Smooth muscle cell (in vitro differentiated cells): ENCODE results near the gene C3orf20. TPM values are rescaled to one million over a fixed set of nuclear protein-coding genes. Genes with fewer than 3 reads are reported as not detected.

Experiments
- DNase-seq: peaks from one replicate; lab custom pipeline; 2025; ENCODE audit not compliant: unreplicated experiment; lab: John Stamatoyannopoulos, UW
- H2AFZ ChIP-seq: fragments of 200-600 bp; sonication (generic); 2 replicates; pipeline ENCODE4 v1.6.0; 2016; ENCODE audit warnings: antibody characterized with exemption, low read depth, mild to moderate bottlenecking
- H3F3A ChIP-seq: fragments of 200-600 bp; sonication (generic); 2 replicates; pipeline ENCODE4 v1.6.0; 2017; ENCODE audit warnings: antibody characterized with exemption, low read depth
- H3K27ac ChIP-seq: fragments of 200-600 bp; sonication (generic); 2 replicates; pipeline ENCODE4 v1.5.1; 2016; ENCODE audit warnings: low read depth, mild to moderate bottlenecking
- H3K27me3 ChIP-seq: fragments of 200-600 bp; sonication (generic); 2 replicates; pipeline ENCODE4 v1.6.1; 2016; ENCODE audit warnings: low read depth, mild to moderate bottlenecking
- H3K36me3 ChIP-seq: fragments of 200-600 bp; sonication (generic); 2 replicates; pipeline ENCODE4 v1.5.1; 2016; ENCODE audit warnings: low read depth
- H3K4me1 ChIP-seq: fragments of 200-600 bp; sonication (generic); 2 replicates; pipeline ENCODE4 v1.5.1; 2016; ENCODE audit warnings: low read depth
- H3K4me2 ChIP-seq: fragments of 200-600 bp; sonication (generic); 2 replicates; pipeline ENCODE4 v1.6.0; 2016; ENCODE audit warnings: mild to moderate bottlenecking
- H3K4me3 ChIP-seq: fragments of 200-600 bp; sonication (generic); 2 replicates; pipeline ENCODE4 v1.5.1; 2016; ENCODE audit warnings: mild to moderate bottlenecking
- H3K79me2 ChIP-seq: fragments of 200-600 bp; sonication (generic); 2 replicates; pipeline ENCODE4 v1.6.0; 2016; ENCODE audit warnings: low read depth, mild to moderate bottlenecking
- H3K9ac ChIP-seq: fragments of 200-600 bp; sonication (generic); 2 replicates; pipeline ENCODE4 v1.6.0; 2016; ENCODE audit warnings: low read depth
- H3K9me3 ChIP-seq: fragments of 200-600 bp; sonication (generic); replicated peaks from 2 replicates; pipeline ENCODE4 v1.5.1; 2016; ENCODE audit warnings: low read depth
- H4K20me1 ChIP-seq: fragments of 200-600 bp; sonication (generic); 2 replicates; pipeline ENCODE4 v1.6.0; 2016; ENCODE audit warnings: low read depth
- WGBS: methylation state at CpG from one replicate; pipeline ENCODE4 v1.1.7; 2016; ENCODE audit warnings: low lambda C conversion rate; 5-methylcytosine and 5-hydroxymethylcytosine counted together
- polyA plus RNA-seq: library from polyadenylated mRNA; unstranded; fragments of >200 nt; fragmentation: Nextera tagmentation; extraction: Ambion mirVana; gene quantifications from 2 replicates; pipeline ENCODE4 v1.2.1, GENCODE V29; 2016
- total RNA-seq: library from RNA; depleted of rRNA; stranded (reverse); fragments of >200 nt; gene quantifications from 2 replicates; pipeline ENCODE4 v1.2.3, GENCODE V29; 2014
- TF ChIP-seq, protein P1 (sequence below): fragments of 200-600 bp; sonication (generic); IDR thresholded peaks from 2 replicates; pipeline ENCODE4 v1.5.1; 2017; ENCODE audit warnings: borderline replicate concordance, mild to moderate bottlenecking, antibody characterized with exemption; ENCODE audit not compliant: insufficient read depth, poor library complexity, severe bottlenecking

The C3orf20 gene
- total and polyA plus RNA-seq, 2 experiments from 2014 or later, result not detected

DNA sequence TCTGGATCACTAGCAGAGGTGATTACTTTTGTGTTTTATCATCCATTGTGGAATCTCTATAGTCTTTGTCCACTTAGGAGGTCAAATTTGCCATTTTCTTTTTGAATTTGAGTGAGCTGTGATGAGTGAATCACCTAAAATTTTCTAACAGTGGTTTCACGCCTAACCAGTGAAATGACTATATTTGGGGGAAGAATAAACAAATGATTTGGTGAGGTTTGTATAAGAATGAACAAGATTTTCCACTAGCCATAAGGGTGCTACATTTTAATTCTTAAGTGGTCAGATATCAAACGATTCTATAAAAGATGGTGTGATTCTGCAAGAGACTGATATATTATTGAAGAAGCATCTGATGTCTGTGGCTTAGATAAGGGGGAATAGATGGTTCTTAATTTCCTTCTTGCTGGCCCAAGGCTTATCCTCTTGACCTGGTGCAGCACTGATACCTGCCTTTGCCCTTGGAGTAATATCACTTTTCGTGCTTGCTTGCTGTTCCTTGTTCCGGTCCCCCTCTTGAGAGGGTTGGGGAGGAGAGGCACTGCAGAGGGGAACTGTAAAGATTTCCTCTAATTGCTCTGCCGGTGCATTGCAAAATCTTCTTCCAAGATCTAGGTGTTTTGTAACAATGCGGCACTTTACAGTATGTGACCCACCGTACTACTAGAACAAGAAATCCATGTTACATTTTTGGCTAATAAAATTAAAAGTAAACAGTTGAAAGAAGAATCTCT lies 14.5 kb downstream of the C3orf20 start:
- Histone ChIP-seq H3F3A (no peaks in the 10 kb centered on the region), H3K27ac (no peak overlapping the region), H3K4me2 (no peak overlapping the region), H2AFZ (no peak overlapping the region), H3K27me3 (peaks cover 47% of the 10 kb centered on the region), H4K20me1 (no peaks in the 10 kb centered on the region), H3K9me3 (no peaks in the 10 kb centered on the region), H3K4me3 (no peak overlapping the region), H3K36me3 (no peaks in the 10 kb centered on the region), H3K9ac (no peak overlapping the region), H3K4me1 (no peaks in the 10 kb centered on the region), H3K79me2 (no peaks in the 10 kb centered on the region)
- WGBS, result 74% methylated on average over 7 of the region's 7 CpGs
- TF ChIP-seq, protein P1, sequence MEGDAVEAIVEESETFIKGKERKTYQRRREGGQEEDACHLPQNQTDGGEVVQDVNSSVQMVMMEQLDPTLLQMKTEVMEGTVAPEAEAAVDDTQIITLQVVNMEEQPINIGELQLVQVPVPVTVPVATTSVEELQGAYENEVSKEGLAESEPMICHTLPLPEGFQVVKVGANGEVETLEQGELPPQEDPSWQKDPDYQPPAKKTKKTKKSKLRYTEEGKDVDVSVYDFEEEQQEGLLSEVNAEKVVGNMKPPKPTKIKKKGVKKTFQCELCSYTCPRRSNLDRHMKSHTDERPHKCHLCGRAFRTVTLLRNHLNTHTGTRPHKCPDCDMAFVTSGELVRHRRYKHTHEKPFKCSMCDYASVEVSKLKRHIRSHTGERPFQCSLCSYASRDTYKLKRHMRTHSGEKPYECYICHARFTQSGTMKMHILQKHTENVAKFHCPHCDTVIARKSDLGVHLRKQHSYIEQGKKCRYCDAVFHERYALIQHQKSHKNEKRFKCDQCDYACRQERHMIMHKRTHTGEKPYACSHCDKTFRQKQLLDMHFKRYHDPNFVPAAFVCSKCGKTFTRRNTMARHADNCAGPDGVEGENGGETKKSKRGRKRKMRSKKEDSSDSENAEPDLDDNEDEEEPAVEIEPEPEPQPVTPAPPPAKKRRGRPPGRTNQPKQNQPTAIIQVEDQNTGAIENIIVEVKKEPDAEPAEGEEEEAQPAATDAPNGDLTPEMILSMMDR, result no peak
- DNase-seq, result no peak

DNA sequence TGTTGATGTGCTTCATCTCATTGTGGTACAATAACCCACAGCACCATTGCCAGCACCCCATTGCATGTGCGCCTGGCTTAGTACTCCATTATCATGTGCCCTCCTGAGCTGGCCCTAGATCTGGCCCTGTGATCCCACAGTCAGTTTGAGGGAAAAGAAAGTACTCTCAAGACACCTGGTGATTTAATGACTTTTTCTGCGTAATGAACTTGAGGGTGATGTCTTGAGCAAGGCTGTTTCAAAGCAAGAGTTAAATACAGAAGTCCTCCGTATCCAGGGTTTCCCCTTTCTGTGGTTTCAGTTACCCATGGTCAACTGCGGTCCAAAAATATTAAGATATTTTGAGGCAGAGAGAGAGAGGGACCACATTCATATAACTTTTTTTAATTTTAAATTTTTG lies 16.3 kb downstream of the C3orf20 start:
- TF ChIP-seq, protein P1, result no peak
- 92% methylated on average over 4 of the region's 4 CpGs for WGBS

DNA sequence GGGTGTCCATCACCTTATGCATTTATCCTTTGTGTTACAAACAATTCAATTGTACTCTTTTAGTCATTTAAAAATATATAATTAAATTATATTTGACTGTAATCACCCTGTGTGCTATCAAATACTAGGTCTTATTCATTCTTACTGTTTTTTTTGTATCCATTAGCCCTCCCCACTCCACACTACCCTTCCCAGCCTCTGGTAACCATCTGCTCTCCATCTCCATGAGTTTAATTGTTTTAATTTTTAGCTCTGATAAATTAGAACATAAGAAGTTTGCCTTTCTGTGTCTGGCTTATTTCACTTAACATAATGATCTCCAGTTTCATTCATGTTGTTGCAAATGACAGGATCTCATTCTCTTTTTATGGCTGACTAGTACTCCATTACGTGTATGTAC lies 16.8 kb downstream of the C3orf20 start:
- H3K27ac ChIP-seq, result no peak overlapping the region
- H2AFZ ChIP-seq, result no peak overlapping the region
- H3K36me3 ChIP-seq, result no peaks in the 10 kb centered on the region
- DNase-seq, result no peak
- TF ChIP-seq, protein P1, result no peak
- H3K4me3 ChIP-seq, result no peak overlapping the region
- H3K27me3 ChIP-seq, result peaks cover 42% of the 10 kb centered on the region
- no peaks in the 10 kb centered on the region for H3K9me3 ChIP-seq
- H3K79me2 ChIP-seq, result no peaks in the 10 kb centered on the region
- H3K4me1 ChIP-seq, result no peaks in the 10 kb centered on the region
- H3K4me2 ChIP-seq, result no peak overlapping the region
- no peaks in the 10 kb centered on the region for H3F3A ChIP-seq
- H4K20me1 ChIP-seq, result no peaks in the 10 kb centered on the region
- 81% methylated on average over 1 of the region's 1 CpG for WGBS
- H3K9ac ChIP-seq, result no peak overlapping the region

More for the DNA sequence above, 16.3 kb downstream of the C3orf20 start:
- Histone ChIP-seq H3K36me3 (no peaks in the 10 kb centered on the region), H3K27me3 (peaks cover 47% of the 10 kb centered on the region), H3K9ac (no peak overlapping the region), H3K4me3 (no peak overlapping the region), H2AFZ (no peak overlapping the region), H3K4me2 (no peak overlapping the region), H3K27ac (no peak overlapping the region), H3K4me1 (no peaks in the 10 kb centered on the region), H3F3A (no peaks in the 10 kb centered on the region), H3K9me3 (no peaks in the 10 kb centered on the region), H4K20me1 (no peaks in the 10 kb centered on the region), H3K79me2 (no peaks in the 10 kb centered on the region)
- no peak for DNase-seq
